Esophagus (tissue), 2 donors: ENCODE results near the gene MMP8. TPM values are rescaled to one million over a fixed set of nuclear protein-coding genes. Genes with fewer than 3 reads are reported as not detected.

ENCODE experiments used
- H3K27ac ChIP-seq, 2 donors: one replicate each; pipeline ENCODE4 v1.5.1; 2013; ENCODE audit warnings: low read depth in 2 of 2, mild to moderate bottlenecking in 2 of 2, inconsistent platforms in 1 of 2, low read length in 1 of 2, moderate library complexity in 1 of 2
- H3K27me3 ChIP-seq, 2 donors: one replicate each; pipeline ENCODE4 v1.6.1; 2013; ENCODE audit warnings: low read length in 2 of 2, control low read depth in 1 of 2, mild to moderate bottlenecking in 1 of 2; ENCODE audit not compliant: insufficient read depth in 2 of 2, control insufficient read depth in 1 of 2
- H3K36me3 ChIP-seq, 2 donors: one replicate each; pipeline ENCODE4 v1.6.1; 2013; ENCODE audit warnings: low read length in 1 of 2; ENCODE audit not compliant: control insufficient read depth in 2 of 2, insufficient read depth in 2 of 2
- H3K4me1 ChIP-seq, 2 donors: one replicate each; pipeline ENCODE4 v1.6.1; 2013; ENCODE audit warnings: low read length in 1 of 2; ENCODE audit not compliant: control insufficient read depth in 2 of 2, insufficient read depth in 2 of 2
- H3K4me3 ChIP-seq, 2 donors: one replicate each; pipeline ENCODE4 v1.5.1; 2013; ENCODE audit warnings: low read length in 2 of 2, mild to moderate bottlenecking in 2 of 2, low read depth in 1 of 2, moderate library complexity in 1 of 2
- H3K9me3 ChIP-seq, 2 donors: one replicate each; pipeline ENCODE4 v1.6.1; 2013; ENCODE audit warnings: mild to moderate bottlenecking in 2 of 2, low read depth in 1 of 2, low read length in 1 of 2, moderate library complexity in 1 of 2; ENCODE audit not compliant: control insufficient read depth in 2 of 2, insufficient read depth in 1 of 2
- WGBS, 2 donors: extraction: QIAGEN DNeasy Blood & Tissue Kit; methylation state at CpG; one replicate each; pipeline ENCODE4 v1.1.7; 2013; 5-methylcytosine and 5-hydroxymethylcytosine counted together
- polyA plus RNA-seq, 2 donors: library from polyadenylated mRNA; stranded (reverse); fragments of 200-250 nt; gene quantifications; one replicate each; pipeline ENCODE4 v1.2.3, GENCODE V29; 2013
- donor health status: healthy with polysubstance abuse.
- donor health status: Bipolar disorder and iron deficiency.

Gene MMP8
- polyA plus RNA-seq, 2 donors, result 0.01 TPM; not detected in 1

- no peak overlapping the region for H3K27ac ChIP-seq
- H3K36me3 ChIP-seq, result no peaks in the 10 kb centered on the region
- H3K4me3 ChIP-seq, result no peak overlapping the region
- H3K9me3 ChIP-seq, result no peaks in the 10 kb centered on the region
- WGBS, 2 donors, result 83% methylated on average over 3 of the region's 3 CpGs
- H3K4me1 ChIP-seq, result no peaks in the 10 kb centered on the region
- no peaks in the 10 kb centered on the region for H3K27me3 ChIP-seq
These were observed 20.8 kb downstream of the MMP8 start for GRCh38 chr11:102703826-102704493.

GRCh38 chr11:102695201-102695600 is 29.6 kb downstream of the MMP8 start:
- Histone ChIP-seq H3K9me3 (no peaks in the 10 kb centered on the region), H3K4me1 (no peaks in the 10 kb centered on the region), H3K27ac (no peak overlapping the region), H3K4me3 (no peak overlapping the region), H3K27me3 (no peaks in the 10 kb centered on the region), H3K36me3 (no peaks in the 10 kb centered on the region)
- 71 to 77% methylated on average over 3 of the region's 3 CpGs for WGBS, 2 donors

- Histone ChIP-seq H3K4me1 (no peaks in the 10 kb centered on the region), H3K36me3 (no peaks in the 10 kb centered on the region), H3K4me3 (no peak overlapping the region), H3K27ac (no peak overlapping the region), H3K27me3 (no peaks in the 10 kb centered on the region), H3K9me3 (peaks cover 0 to 2% of the 10 kb centered on the region in 2 donors)
- 66 to 71% methylated on average over 2 of the region's 2 CpGs for WGBS, 2 donors
These were observed 39.0 kb downstream of the MMP8 start for GRCh38 chr11:102685754-102686153.

- H3K9me3 ChIP-seq, result peaks cover 0 to 2% of the 10 kb centered on the region in 2 donors
- H3K36me3 ChIP-seq, result no peaks in the 10 kb centered on the region
- H3K4me1 ChIP-seq, result no peaks in the 10 kb centered on the region
- no peak overlapping the region for H3K27ac ChIP-seq
- no peak overlapping the region for H3K4me3 ChIP-seq
- WGBS, 2 donors, result 34 to 55% methylated on average over 3 of the region's 3 CpGs
- no peaks in the 10 kb centered on the region for H3K27me3 ChIP-seq
These were observed 39.4 kb downstream of the MMP8 start for GRCh38 chr11:102685338-102685737.

- Histone ChIP-seq H3K9me3 (peaks cover 0 to 2% of the 10 kb centered on the region in 2 donors), H3K4me1 (peaks cover 0 to under 1% of the 10 kb centered on the region in 2 donors), H3K27me3 (no peaks in the 10 kb centered on the region), H3K36me3 (no peaks in the 10 kb centered on the region), H3K4me3 (no peak overlapping the region), H3K27ac (no peak overlapping the region)
- 60 to 66% methylated on average over 4 of the region's 4 CpGs for WGBS, 2 donors
These were observed 41.5 kb downstream of the MMP8 start for GRCh38 chr11:102683277-102683676.

GRCh38 chr11:102680945-102681344 is 43.8 kb downstream of the MMP8 start:
- H3K27me3 ChIP-seq, result no peaks in the 10 kb centered on the region
- H3K27ac ChIP-seq, result no peak overlapping the region
- H3K4me1 ChIP-seq, result peaks cover 0 to 4% of the 10 kb centered on the region in 2 donors
- no peaks in the 10 kb centered on the region for H3K36me3 ChIP-seq
- no peak overlapping the region for H3K4me3 ChIP-seq
- H3K9me3 ChIP-seq, result peaks cover 0 to 2% of the 10 kb centered on the region in 2 donors
- WGBS, 2 donors, result 35 to 46% methylated on average over 1 of the region's 1 CpG

GRCh38 chr11:102678022-102678421 is 46.7 kb downstream of the MMP8 start:
- H3K9me3 ChIP-seq, result no peaks in the 10 kb centered on the region
- WGBS, 2 donors, result 78 to 86% methylated on average over 2 of the region's 2 CpGs

GRCh38 chr11:102676084-102676483 is 48.7 kb downstream of the MMP8 start:
- H3K27ac ChIP-seq, result no peak overlapping the region
- no peaks in the 10 kb centered on the region for H3K27me3 ChIP-seq
- WGBS, 2 donors, result 83 to 84% methylated on average over 2 of the region's 2 CpGs
- no peaks in the 10 kb centered on the region for H3K9me3 ChIP-seq
- no peak overlapping the region for H3K4me3 ChIP-seq
- H3K4me1 ChIP-seq, result peaks cover 0 to 4% of the 10 kb centered on the region in 2 donors
- H3K36me3 ChIP-seq, result no peaks in the 10 kb centered on the region

More at GRCh38 chr11:102678022-102678421, 46.7 kb downstream of the MMP8 start:
- Histone ChIP-seq H3K4me1 (peaks cover 0 to 4% of the 10 kb centered on the region in 2 donors), H3K27me3 (no peaks in the 10 kb centered on the region), H3K27ac (no peak overlapping the region), H3K36me3 (no peaks in the 10 kb centered on the region), H3K4me3 (no peak overlapping the region)

- Histone ChIP-seq H3K36me3 (no peaks in the 10 kb centered on the region), H3K9me3 (no peaks in the 10 kb centered on the region)
- 67 to 75% methylated on average over 3 of the region's 3 CpGs for WGBS, 2 donors
These were observed 55.1 kb downstream of the MMP8 start for GRCh38 chr11:102669664-102670063.

GRCh38 chr11:102666331-102666957 is 58.3 kb downstream of the MMP8 start:
- Histone ChIP-seq H3K4me3 (no peak overlapping the region), H3K4me1 (no peaks in the 10 kb centered on the region), H3K27me3 (no peaks in the 10 kb centered on the region), H3K27ac (no peak overlapping the region), H3K36me3 (no peaks in the 10 kb centered on the region), H3K9me3 (no peaks in the 10 kb centered on the region)
- WGBS, 2 donors, result 6 to 9% methylated on average over 4 of the region's 4 CpGs

More at GRCh38 chr11:102669664-102670063, 55.1 kb downstream of the MMP8 start:
- Histone ChIP-seq H3K4me1 (no peaks in the 10 kb centered on the region), H3K4me3 (no peak overlapping the region), H3K27me3 (no peaks in the 10 kb centered on the region), H3K27ac (no peak overlapping the region)
